ENCODE results near the gene MT1M.

Gene MT1M

GRCh38 chr16:56608876-56609462, 23.5 kb upstream of the MT1M start:
- Histone ChIP-seq H3K4me1 (ENCODE audit: control insufficient read depth, insufficient read depth, low read length) (peaks cover 52% of the 10 kb centered on the region), H3K36me3 (ENCODE audit: control insufficient read depth in 2 of 2, insufficient read depth in 2 of 2, low read length in 2 of 2) (no peaks in the 10 kb centered on the region)

GRCh38 chr16:56609463-56609921, 23.0 kb upstream of the MT1M start:
- H3K9ac ChIP-seq (ENCODE audit: low read length in 2 of 2): peak overlapping the region; percentile 56 to 80
- H3K27me3 ChIP-seq (ENCODE audit: control insufficient read depth in 1 of 2, insufficient read depth in 2 of 2, low read length in 2 of 2): no peaks in the 10 kb centered on the region
- H3K27ac ChIP-seq (ENCODE audit: low read length): peak overlapping the region; percentile 94
- H3K9me3 ChIP-seq (ENCODE audit: control insufficient read depth in 2 of 2, low read length in 2 of 2): no peaks in the 10 kb centered on the region
- H3K36me3 ChIP-seq (ENCODE audit: control insufficient read depth in 2 of 2, insufficient read depth in 2 of 2, low read length in 2 of 2): no peaks in the 10 kb centered on the region
- peak overlapping the region; percentile 84 to 88 for H3K4me3 ChIP-seq (ENCODE audit: low read length in 2 of 2)
- peaks cover 52% of the 10 kb centered on the region for H3K4me1 ChIP-seq (ENCODE audit: control insufficient read depth, insufficient read depth, low read length)

More at GRCh38 chr16:56608876-56609462, 23.5 kb upstream of the MT1M start:
- H3K9ac ChIP-seq (ENCODE audit: low read length in 2 of 2): peak overlapping the region; percentile 56 to 80
- H3K9me3 ChIP-seq (ENCODE audit: control insufficient read depth in 2 of 2, low read length in 2 of 2): no peaks in the 10 kb centered on the region
- peak overlapping the region; percentile 84 to 88 for H3K4me3 ChIP-seq (ENCODE audit: low read length in 2 of 2)
- no peaks in the 10 kb centered on the region for H3K27me3 ChIP-seq (ENCODE audit: control insufficient read depth in 1 of 2, insufficient read depth in 2 of 2, low read length in 2 of 2)
- H3K27ac ChIP-seq (ENCODE audit: low read length): peak overlapping the region; percentile 94

- Histone ChIP-seq H3K36me3 (ENCODE audit: control insufficient read depth in 2 of 2, insufficient read depth in 2 of 2, low read length in 2 of 2) (no peaks in the 10 kb centered on the region), H3K9ac (ENCODE audit: low read length in 2 of 2) (peak overlapping the region; percentile 56 to 80), H3K9me3 (ENCODE audit: control insufficient read depth in 2 of 2, low read length in 2 of 2) (no peaks in the 10 kb centered on the region), H3K27ac (ENCODE audit: low read length) (peak overlapping the region; percentile 94), H3K4me1 (ENCODE audit: control insufficient read depth, insufficient read depth, low read length) (peaks cover 52% of the 10 kb centered on the region), H3K27me3 (ENCODE audit: control insufficient read depth in 1 of 2, insufficient read depth in 2 of 2, low read length in 2 of 2) (no peaks in the 10 kb centered on the region), H3K4me3 (ENCODE audit: low read length in 2 of 2) (peak overlapping the region; percentile 84 to 88)
These were observed 22.3 kb upstream of the MT1M start for GRCh38 chr16:56610017-56610608.

- no peaks in the 10 kb centered on the region for H3K36me3 ChIP-seq (ENCODE audit: control insufficient read depth in 2 of 2, insufficient read depth in 2 of 2, low read length in 2 of 2)
- H3K9ac ChIP-seq (ENCODE audit: low read length in 2 of 2): peak overlapping the region in 1 of 2 donors; percentile 55
- H3K27ac ChIP-seq (ENCODE audit: low read length): peak overlapping the region; percentile 94
- H3K4me1 ChIP-seq (ENCODE audit: control insufficient read depth, insufficient read depth, low read length): peaks cover 52% of the 10 kb centered on the region
- no peaks in the 10 kb centered on the region for H3K9me3 ChIP-seq (ENCODE audit: control insufficient read depth in 2 of 2, low read length in 2 of 2)
- no peaks in the 10 kb centered on the region for H3K27me3 ChIP-seq (ENCODE audit: control insufficient read depth in 1 of 2, insufficient read depth in 2 of 2, low read length in 2 of 2)
- peak overlapping the region in 1 of 2 donors; percentile 88 for H3K4me3 ChIP-seq (ENCODE audit: low read length in 2 of 2)
These were observed 21.8 kb upstream of the MT1M start for GRCh38 chr16:56610609-56611111.

- Histone ChIP-seq H3K27ac (ENCODE audit: low read length) (peak overlapping the region; percentile 94), H3K36me3 (ENCODE audit: control insufficient read depth in 2 of 2, insufficient read depth in 2 of 2, low read length in 2 of 2) (no peaks in the 10 kb centered on the region), H3K27me3 (ENCODE audit: control insufficient read depth in 1 of 2, insufficient read depth in 2 of 2, low read length in 2 of 2) (no peaks in the 10 kb centered on the region), H3K9me3 (ENCODE audit: control insufficient read depth in 2 of 2, low read length in 2 of 2) (no peaks in the 10 kb centered on the region), H3K4me1 (ENCODE audit: control insufficient read depth, insufficient read depth, low read length) (peaks cover 47% of the 10 kb centered on the region), H3K9ac (ENCODE audit: low read length in 2 of 2) (no peak overlapping the region), H3K4me3 (ENCODE audit: low read length in 2 of 2) (peak overlapping the region in 1 of 2 donors; percentile 29)
These were observed 21.1 kb upstream of the MT1M start for GRCh38 chr16:56611281-56611833.

GRCh38 chr16:56613706-56614105, 18.8 kb upstream of the MT1M start:
- peaks cover 48% of the 10 kb centered on the region for H3K4me1 ChIP-seq (ENCODE audit: control insufficient read depth, insufficient read depth, low read length)
- H3K9ac ChIP-seq (ENCODE audit: low read length in 2 of 2): no peak overlapping the region
- no peak overlapping the region for H3K4me3 ChIP-seq (ENCODE audit: low read length in 2 of 2)
- no peaks in the 10 kb centered on the region for H3K27me3 ChIP-seq (ENCODE audit: control insufficient read depth in 1 of 2, insufficient read depth in 2 of 2, low read length in 2 of 2)
- H3K36me3 ChIP-seq (ENCODE audit: control insufficient read depth in 2 of 2, insufficient read depth in 2 of 2, low read length in 2 of 2): no peaks in the 10 kb centered on the region
- no peaks in the 10 kb centered on the region for H3K9me3 ChIP-seq (ENCODE audit: control insufficient read depth in 2 of 2, low read length in 2 of 2)
- H3K27ac ChIP-seq (ENCODE audit: low read length): no peak overlapping the region

- Histone ChIP-seq H3K36me3 (ENCODE audit: control insufficient read depth in 2 of 2, insufficient read depth in 2 of 2, low read length in 2 of 2) (no peaks in the 10 kb centered on the region), H3K27ac (ENCODE audit: low read length) (no peak overlapping the region), H3K9ac (ENCODE audit: low read length in 2 of 2) (no peak overlapping the region), H3K27me3 (ENCODE audit: control insufficient read depth in 1 of 2, insufficient read depth in 2 of 2, low read length in 2 of 2) (no peaks in the 10 kb centered on the region), H3K9me3 (ENCODE audit: control insufficient read depth in 2 of 2, low read length in 2 of 2) (no peaks in the 10 kb centered on the region), H3K4me1 (ENCODE audit: control insufficient read depth, insufficient read depth, low read length) (peaks cover 42% of the 10 kb centered on the region), H3K4me3 (ENCODE audit: low read length in 2 of 2) (no peak overlapping the region)
These were observed 17.9 kb upstream of the MT1M start for GRCh38 chr16:56614549-56614991.

- H3K9me3 ChIP-seq (ENCODE audit: control insufficient read depth in 2 of 2, low read length in 2 of 2): no peaks in the 10 kb centered on the region
- no peak overlapping the region for H3K4me3 ChIP-seq (ENCODE audit: low read length in 2 of 2)
- no peaks in the 10 kb centered on the region for H3K36me3 ChIP-seq (ENCODE audit: control insufficient read depth in 2 of 2, insufficient read depth in 2 of 2, low read length in 2 of 2)
- H3K27ac ChIP-seq (ENCODE audit: low read length): no peak overlapping the region
- H3K4me1 ChIP-seq (ENCODE audit: control insufficient read depth, insufficient read depth, low read length): peaks cover 35% of the 10 kb centered on the region
- H3K9ac ChIP-seq (ENCODE audit: low read length in 2 of 2): no peak overlapping the region
- no peaks in the 10 kb centered on the region for H3K27me3 ChIP-seq (ENCODE audit: control insufficient read depth in 1 of 2, insufficient read depth in 2 of 2, low read length in 2 of 2)
These were observed 17.1 kb upstream of the MT1M start for GRCh38 chr16:56615353-56615752.

- peak overlapping the region; percentile 42 to 75 for H3K4me3 ChIP-seq (ENCODE audit: low read length in 2 of 2)
- H3K36me3 ChIP-seq (ENCODE audit: control insufficient read depth in 2 of 2, insufficient read depth in 2 of 2, low read length in 2 of 2): no peaks in the 10 kb centered on the region
- peak overlapping the region; percentile 25 to 55 for H3K9ac ChIP-seq (ENCODE audit: low read length in 2 of 2)
- H3K9me3 ChIP-seq (ENCODE audit: control insufficient read depth in 2 of 2, low read length in 2 of 2): no peaks in the 10 kb centered on the region
- H3K27me3 ChIP-seq (ENCODE audit: control insufficient read depth in 1 of 2, insufficient read depth in 2 of 2, low read length in 2 of 2): no peaks in the 10 kb centered on the region
- peaks cover 22% of the 10 kb centered on the region for H3K4me1 ChIP-seq (ENCODE audit: control insufficient read depth, insufficient read depth, low read length)
- peak overlapping the region; percentile 67 for H3K27ac ChIP-seq (ENCODE audit: low read length)
These were observed 15.7 kb upstream of the MT1M start for GRCh38 chr16:56616608-56617211.

GRCh38 chr16:56617212-56618085, 15.0 kb upstream of the MT1M start:
- H3K27ac ChIP-seq (ENCODE audit: low read length): peak overlapping the region; percentile 67
- no peaks in the 10 kb centered on the region for H3K27me3 ChIP-seq (ENCODE audit: control insufficient read depth in 1 of 2, insufficient read depth in 2 of 2, low read length in 2 of 2)
- no peaks in the 10 kb centered on the region for H3K9me3 ChIP-seq (ENCODE audit: control insufficient read depth in 2 of 2, low read length in 2 of 2)
- H3K9ac ChIP-seq (ENCODE audit: low read length in 2 of 2): peak overlapping the region; percentile 50 to 75
- peak overlapping the region; percentile 42 to 75 for H3K4me3 ChIP-seq (ENCODE audit: low read length in 2 of 2)
- H3K36me3 ChIP-seq (ENCODE audit: control insufficient read depth in 2 of 2, insufficient read depth in 2 of 2, low read length in 2 of 2): no peaks in the 10 kb centered on the region
- peaks cover 21% of the 10 kb centered on the region for H3K4me1 ChIP-seq (ENCODE audit: control insufficient read depth, insufficient read depth, low read length)

All from stomach smooth muscle (tissue), 2 donors.